Liver (tissue), 9 donors: Measurements from ENCODE around the gene OST4. TPM values are rescaled to one million over a fixed set of nuclear protein-coding genes. Genes with fewer than 3 reads are reported as not detected.

ENCODE experiments used
- DNase-seq: peaks from one replicate; pipeline ENCODE4 v3.0.0-alpha.2; 2017; ENCODE audit warnings: low spot score
- H3K27ac ChIP-seq, 2 donors: one replicate each; pipeline ENCODE4 v1.7.0; 2013; ENCODE audit warnings: inconsistent platforms in 2 of 2, low read length in 2 of 2, control low read depth in 1 of 2, low read depth in 1 of 2, mild to moderate bottlenecking in 1 of 2
- H3K27me3 ChIP-seq, 4 donors: one replicate each; pipeline versions ENCODE4 v1.6.1 to v1.7.0; 2013; ENCODE audit warnings: low read length in 3 of 4, inconsistent platforms in 1 of 4, mild to moderate bottlenecking in 1 of 4, moderate library complexity in 1 of 4; ENCODE audit not compliant: control insufficient read depth in 4 of 4, insufficient read depth in 4 of 4
- H3K36me3 ChIP-seq, 4 donors: one replicate each; pipeline versions ENCODE4 v1.6.1 to v1.7.0; 2013; ENCODE audit warnings: low read length in 3 of 4, mild to moderate bottlenecking in 3 of 4, low read depth in 1 of 4, moderate library complexity in 1 of 4; ENCODE audit not compliant: control insufficient read depth in 4 of 4, insufficient read depth in 3 of 4
- H3K4me1 ChIP-seq, 4 donors: one replicate each; pipeline versions ENCODE4 v1.6.1 to v1.7.0; 2013; ENCODE audit warnings: low read length in 3 of 4, mild to moderate bottlenecking in 3 of 4, moderate library complexity in 1 of 4; ENCODE audit not compliant: control insufficient read depth in 4 of 4, insufficient read depth in 4 of 4
- H3K4me3 ChIP-seq, 3 donors: one replicate each; pipeline versions ENCODE4 v1.6.1 to v1.7.0; 2013; ENCODE audit warnings: low read length in 3 of 3, control low read depth in 1 of 3, low read depth in 1 of 3, mild to moderate bottlenecking in 1 of 3
- H3K9ac ChIP-seq, 2 donors: one replicate each; pipeline ENCODE4 v1.7.0; 2013; ENCODE audit warnings: low read length in 2 of 2, mild to moderate bottlenecking in 2 of 2, moderate library complexity in 2 of 2, control low read depth in 1 of 2, low read depth in 1 of 2
- H3K9me3 ChIP-seq, 4 donors: one replicate each; pipeline versions ENCODE4 v1.6.1 to v1.7.0; 2013; ENCODE audit warnings: low read length in 3 of 4; ENCODE audit not compliant: control insufficient read depth in 4 of 4
- EGR1 ChIP-seq, 2 donors: IDR thresholded peaks; 2 replicates each; pipeline ENCODE4 v1.6.1; 2016 to 2018; ENCODE audit warnings: antibody characterized with exemption in 2 of 2, low read depth in 2 of 2
- FOXA1 ChIP-seq: IDR thresholded peaks from 2 replicates; pipeline ENCODE4 v1.6.1; 2016; ENCODE audit warnings: antibody characterized with exemption
- HNF4A ChIP-seq, 2 donors: conservative IDR thresholded peaks; 2 replicates each; pipeline ENCODE4 v1.6.1; 2016; ENCODE audit warnings: antibody characterized with exemption in 2 of 2, mild to moderate bottlenecking in 2 of 2
- HNF4G ChIP-seq: IDR thresholded peaks from 2 replicates; pipeline ENCODE4 v1.6.1; 2016; ENCODE audit warnings: antibody characterized with exemption
- JUND ChIP-seq, 2 donors: IDR thresholded peaks; 2 replicates each; pipeline ENCODE4 v1.6.1; 2016; ENCODE audit warnings: antibody characterized with exemption in 2 of 2
- NR2F2 ChIP-seq: IDR thresholded peaks from 2 replicates; pipeline ENCODE4 v1.6.1; 2016; ENCODE audit warnings: antibody characterized with exemption
- RAD21 ChIP-seq, 2 donors: IDR thresholded peaks; 2 replicates each; pipeline ENCODE4 v1.6.1; 2016; ENCODE audit warnings: antibody characterized with exemption in 2 of 2, mild to moderate bottlenecking in 2 of 2
- RXRA ChIP-seq, 2 donors: IDR thresholded peaks; 2 replicates each; pipeline ENCODE4 v1.6.1; 2017 to 2018; ENCODE audit warnings: antibody characterized with exemption in 2 of 2, mild to moderate bottlenecking in 1 of 2
- SP1 ChIP-seq: IDR thresholded peaks from 2 replicates; pipeline ENCODE4 v1.6.1; 2018; ENCODE audit warnings: antibody characterized with exemption, mild to moderate bottlenecking
- YY1 ChIP-seq: IDR thresholded peaks from 2 replicates; pipeline ENCODE4 v1.6.1; 2016; ENCODE audit warnings: antibody characterized with exemption, mild to moderate bottlenecking
- WGBS: extraction: QIAGEN DNeasy Blood & Tissue Kit; methylation state at CpG from one replicate; pipeline ENCODE4 v1.1.7; 2013; 5-methylcytosine and 5-hydroxymethylcytosine counted together
- polyA plus RNA-seq, 2 donors: library from polyadenylated mRNA; stranded (reverse) in 1 of 2; unstranded in 1 of 2; fragments of 200-250 nt in 1 of 2; fragments of >200 nt in 1 of 2; fragmentation: Nextera tagmentation in 1 of 2; extraction: Ambion mirVana in 1 of 2; gene quantifications; one replicate each; pipeline versions ENCODE4 v1.2.1 to v1.2.3, GENCODE V29; 2013 to 2015
- total RNA-seq, 2 donors: library from RNA; depleted of rRNA; stranded (reverse); fragments of >200 nt; gene quantifications; one replicate each; pipeline ENCODE4 v1.2.3, GENCODE V29; 2014
- TF ChIP-seq, protein P1 (sequence below): fragments of 150-350 bp; IDR thresholded peaks from 2 replicates; pipeline ENCODE4 v1.5.1; 2017; ENCODE audit warnings: improper control_type of control experiment, low read depth, low read length; ENCODE audit not compliant: missing input control
- TF ChIP-seq, protein P2 (sequence below): IDR thresholded peaks from 2 replicates; pipeline ENCODE4 v1.6.1; 2016; ENCODE audit warnings: antibody characterized with exemption
- TF ChIP-seq, protein P3 (sequence below): IDR thresholded peaks from 2 replicates; pipeline ENCODE4 v1.6.1; 2016; ENCODE audit warnings: antibody characterized with exemption
- TF ChIP-seq, protein P4 (sequence below): IDR thresholded peaks from 2 replicates; pipeline ENCODE4 v1.6.1; 2016; ENCODE audit warnings: antibody characterized with exemption
- TF ChIP-seq, protein P5 (sequence below): IDR thresholded peaks from 2 replicates; pipeline ENCODE4 v1.6.1; 2016; ENCODE audit warnings: antibody characterized with exemption, mild to moderate bottlenecking
- donor health status: healthy.
- donor health status: healthy.
- donor health status: healthy.
- donor health status: healthy.
- donor health status: healthy.

The OST4 gene
- total and polyA plus RNA-seq, 4 donors = 94.8 to 377 (median 206) TPM

DNA sequence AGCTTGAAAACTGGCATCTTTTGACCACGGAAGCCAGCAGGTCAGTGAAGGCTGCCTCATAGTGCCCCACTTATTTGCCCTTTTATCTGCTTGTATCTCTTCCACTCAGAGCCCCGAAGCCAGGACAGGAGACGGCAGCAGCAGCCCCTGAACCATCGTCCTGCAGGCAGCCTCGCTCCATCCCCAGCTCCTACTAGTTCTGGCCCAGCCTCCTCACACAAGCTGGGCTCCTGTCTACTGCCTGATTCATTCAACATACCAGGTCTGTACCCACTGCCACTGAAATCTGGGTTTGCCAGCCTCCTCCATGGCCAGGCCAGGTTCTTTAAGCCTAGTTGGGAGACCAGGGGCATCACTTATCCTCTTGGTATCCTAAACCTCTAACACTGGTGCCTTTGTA lies 4.1 kb downstream of the OST4 start:
- 95% methylated on average over 5 of the region's 5 CpGs for WGBS
- no peak overlapping the region for H3K9ac ChIP-seq
- peaks cover 8 to 26% (median 19%) of the 10 kb centered on the region in 4 donors for H3K4me1 ChIP-seq
- peaks cover 0 to 15% (median 11%) of the 10 kb centered on the region in 4 donors for H3K36me3 ChIP-seq
- no peaks in the 10 kb centered on the region for H3K27me3 ChIP-seq
- no peak overlapping the region for H3K27ac ChIP-seq
- TF ChIP-seq NR2F2 (no peak), HNF4A (conservative IDR thresholded peaks at IDR 0.05) (no peak), RAD21 (IDR thresholded peaks at IDR 0.05) (no peak), FOXA1 (no peak), SP1 (no peak), JUND (IDR thresholded peaks at IDR 0.05) (no peak), YY1 (no peak)
- TF ChIP-seq, protein P1, sequence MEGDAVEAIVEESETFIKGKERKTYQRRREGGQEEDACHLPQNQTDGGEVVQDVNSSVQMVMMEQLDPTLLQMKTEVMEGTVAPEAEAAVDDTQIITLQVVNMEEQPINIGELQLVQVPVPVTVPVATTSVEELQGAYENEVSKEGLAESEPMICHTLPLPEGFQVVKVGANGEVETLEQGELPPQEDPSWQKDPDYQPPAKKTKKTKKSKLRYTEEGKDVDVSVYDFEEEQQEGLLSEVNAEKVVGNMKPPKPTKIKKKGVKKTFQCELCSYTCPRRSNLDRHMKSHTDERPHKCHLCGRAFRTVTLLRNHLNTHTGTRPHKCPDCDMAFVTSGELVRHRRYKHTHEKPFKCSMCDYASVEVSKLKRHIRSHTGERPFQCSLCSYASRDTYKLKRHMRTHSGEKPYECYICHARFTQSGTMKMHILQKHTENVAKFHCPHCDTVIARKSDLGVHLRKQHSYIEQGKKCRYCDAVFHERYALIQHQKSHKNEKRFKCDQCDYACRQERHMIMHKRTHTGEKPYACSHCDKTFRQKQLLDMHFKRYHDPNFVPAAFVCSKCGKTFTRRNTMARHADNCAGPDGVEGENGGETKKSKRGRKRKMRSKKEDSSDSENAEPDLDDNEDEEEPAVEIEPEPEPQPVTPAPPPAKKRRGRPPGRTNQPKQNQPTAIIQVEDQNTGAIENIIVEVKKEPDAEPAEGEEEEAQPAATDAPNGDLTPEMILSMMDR = no peak
- TF ChIP-seq, protein P2, sequence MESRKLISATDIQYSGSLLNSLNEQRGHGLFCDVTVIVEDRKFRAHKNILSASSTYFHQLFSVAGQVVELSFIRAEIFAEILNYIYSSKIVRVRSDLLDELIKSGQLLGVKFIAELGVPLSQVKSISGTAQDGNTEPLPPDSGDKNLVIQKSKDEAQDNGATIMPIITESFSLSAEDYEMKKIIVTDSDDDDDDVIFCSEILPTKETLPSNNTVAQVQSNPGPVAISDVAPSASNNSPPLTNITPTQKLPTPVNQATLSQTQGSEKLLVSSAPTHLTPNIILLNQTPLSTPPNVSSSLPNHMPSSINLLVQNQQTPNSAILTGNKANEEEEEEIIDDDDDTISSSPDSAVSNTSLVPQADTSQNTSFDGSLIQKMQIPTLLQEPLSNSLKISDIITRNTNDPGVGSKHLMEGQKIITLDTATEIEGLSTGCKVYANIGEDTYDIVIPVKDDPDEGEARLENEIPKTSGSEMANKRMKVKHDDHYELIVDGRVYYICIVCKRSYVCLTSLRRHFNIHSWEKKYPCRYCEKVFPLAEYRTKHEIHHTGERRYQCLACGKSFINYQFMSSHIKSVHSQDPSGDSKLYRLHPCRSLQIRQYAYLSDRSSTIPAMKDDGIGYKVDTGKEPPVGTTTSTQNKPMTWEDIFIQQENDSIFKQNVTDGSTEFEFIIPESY = no peak
- TF ChIP-seq, protein P3, sequence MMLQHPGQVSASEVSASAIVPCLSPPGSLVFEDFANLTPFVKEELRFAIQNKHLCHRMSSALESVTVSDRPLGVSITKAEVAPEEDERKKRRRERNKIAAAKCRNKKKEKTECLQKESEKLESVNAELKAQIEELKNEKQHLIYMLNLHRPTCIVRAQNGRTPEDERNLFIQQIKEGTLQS = no peak
- TF ChIP-seq, protein P4, sequence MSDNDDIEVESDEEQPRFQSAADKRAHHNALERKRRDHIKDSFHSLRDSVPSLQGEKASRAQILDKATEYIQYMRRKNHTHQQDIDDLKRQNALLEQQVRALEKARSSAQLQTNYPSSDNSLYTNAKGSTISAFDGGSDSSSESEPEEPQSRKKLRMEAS = no peak
- TF ChIP-seq, protein P5, sequence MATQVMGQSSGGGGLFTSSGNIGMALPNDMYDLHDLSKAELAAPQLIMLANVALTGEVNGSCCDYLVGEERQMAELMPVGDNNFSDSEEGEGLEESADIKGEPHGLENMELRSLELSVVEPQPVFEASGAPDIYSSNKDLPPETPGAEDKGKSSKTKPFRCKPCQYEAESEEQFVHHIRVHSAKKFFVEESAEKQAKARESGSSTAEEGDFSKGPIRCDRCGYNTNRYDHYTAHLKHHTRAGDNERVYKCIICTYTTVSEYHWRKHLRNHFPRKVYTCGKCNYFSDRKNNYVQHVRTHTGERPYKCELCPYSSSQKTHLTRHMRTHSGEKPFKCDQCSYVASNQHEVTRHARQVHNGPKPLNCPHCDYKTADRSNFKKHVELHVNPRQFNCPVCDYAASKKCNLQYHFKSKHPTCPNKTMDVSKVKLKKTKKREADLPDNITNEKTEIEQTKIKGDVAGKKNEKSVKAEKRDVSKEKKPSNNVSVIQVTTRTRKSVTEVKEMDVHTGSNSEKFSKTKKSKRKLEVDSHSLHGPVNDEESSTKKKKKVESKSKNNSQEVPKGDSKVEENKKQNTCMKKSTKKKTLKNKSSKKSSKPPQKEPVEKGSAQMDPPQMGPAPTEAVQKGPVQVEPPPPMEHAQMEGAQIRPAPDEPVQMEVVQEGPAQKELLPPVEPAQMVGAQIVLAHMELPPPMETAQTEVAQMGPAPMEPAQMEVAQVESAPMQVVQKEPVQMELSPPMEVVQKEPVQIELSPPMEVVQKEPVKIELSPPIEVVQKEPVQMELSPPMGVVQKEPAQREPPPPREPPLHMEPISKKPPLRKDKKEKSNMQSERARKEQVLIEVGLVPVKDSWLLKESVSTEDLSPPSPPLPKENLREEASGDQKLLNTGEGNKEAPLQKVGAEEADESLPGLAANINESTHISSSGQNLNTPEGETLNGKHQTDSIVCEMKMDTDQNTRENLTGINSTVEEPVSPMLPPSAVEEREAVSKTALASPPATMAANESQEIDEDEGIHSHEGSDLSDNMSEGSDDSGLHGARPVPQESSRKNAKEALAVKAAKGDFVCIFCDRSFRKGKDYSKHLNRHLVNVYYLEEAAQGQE = no peak
- no peak overlapping the region for H3K4me3 ChIP-seq
- DNase-seq = no peak
- no peaks in the 10 kb centered on the region for H3K9me3 ChIP-seq

DNA sequence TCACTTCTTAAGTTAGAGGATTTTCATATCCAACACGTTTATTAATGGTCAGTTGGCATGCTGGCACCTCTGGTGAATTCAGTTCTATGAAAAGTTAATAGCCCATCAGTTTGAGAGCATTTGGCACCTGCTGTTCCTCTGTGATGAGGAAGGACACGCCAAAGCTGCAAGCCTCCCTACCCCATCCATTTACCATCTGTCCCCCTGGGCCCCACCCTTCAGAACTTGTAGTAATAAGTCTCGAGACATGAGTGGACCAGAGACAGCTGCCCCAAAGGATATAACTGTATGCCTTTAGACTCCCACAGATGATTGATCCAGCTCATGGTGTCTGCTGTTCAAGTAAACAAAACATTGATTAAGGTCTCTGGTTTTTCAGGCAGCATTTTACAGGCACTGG lies 6.3 kb downstream of the OST4 start:
- TF ChIP-seq EGR1 (IDR thresholded peaks at IDR 0.05; ENCODE audit: low read depth in 2 of 2) (no peak), RXRA (IDR thresholded peaks at IDR 0.05) (no peak), JUND (IDR thresholded peaks at IDR 0.05) (no peak), HNF4G (no peak)
- TF ChIP-seq, protein P2 = no peak
- TF ChIP-seq, protein P3 = no peak
- H3K27me3 ChIP-seq = no peaks in the 10 kb centered on the region
- no peak for DNase-seq
- H3K4me1 ChIP-seq = peaks cover 2 to 16% (median 7%) of the 10 kb centered on the region in 4 donors
- WGBS = 87% methylated on average over 3 of the region's 3 CpGs
- H3K27ac ChIP-seq = no peak overlapping the region
- H3K9ac ChIP-seq = no peak overlapping the region
- no peaks in the 10 kb centered on the region for H3K9me3 ChIP-seq
- H3K36me3 ChIP-seq = peaks cover 0 to 15% (median 11%) of the 10 kb centered on the region in 4 donors
- no peak overlapping the region for H3K4me3 ChIP-seq
